ENCODE data around the gene CPA5. TPM values are rescaled to one million over a fixed set of nuclear protein-coding genes. Genes with fewer than 3 reads are reported as not detected.

CPA5 gene
- polyA plus RNA-seq, 3 donors: not detected

DNA sequence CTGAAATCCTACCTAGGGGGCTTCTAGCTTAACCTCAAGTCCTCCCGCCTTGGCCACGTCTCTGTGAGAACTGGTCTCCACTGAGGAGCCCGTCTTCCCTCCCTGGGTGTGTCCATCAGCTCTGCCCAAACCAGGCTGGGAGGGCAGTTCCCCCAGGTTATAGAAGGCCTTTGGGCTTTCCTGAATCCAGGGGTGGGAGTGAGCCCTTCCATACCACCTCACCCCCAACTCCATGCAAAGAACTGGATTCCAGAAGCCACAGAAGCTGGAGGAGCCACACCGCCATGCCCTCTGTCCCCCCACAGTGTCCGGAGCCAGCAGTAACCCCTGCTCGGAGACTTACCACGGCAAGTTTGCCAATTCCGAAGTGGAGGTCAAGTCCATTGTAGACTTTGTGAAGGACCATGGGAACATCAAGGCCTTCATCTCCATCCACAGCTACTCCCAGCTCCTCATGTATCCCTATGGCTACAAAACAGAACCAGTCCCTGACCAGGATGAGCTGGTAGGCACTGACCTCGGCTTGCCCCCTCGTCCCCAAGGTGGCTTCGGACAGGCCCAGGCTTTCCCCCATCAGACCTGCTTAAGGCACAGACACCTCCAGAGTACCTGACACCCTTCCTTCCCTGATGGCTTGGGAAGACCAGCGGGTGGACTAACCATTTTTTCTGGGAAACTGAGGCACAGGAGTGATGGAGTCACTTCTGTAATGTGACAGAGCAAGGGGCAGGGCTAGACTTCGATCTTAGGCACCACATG lies 40.4 kb downstream of the CPA5 start:
- no peaks in the 10 kb centered on the region for H3K79me2 ChIP-seq (ENCODE audit: insufficient read depth, low read length)
- TF ChIP-seq, protein P1, sequence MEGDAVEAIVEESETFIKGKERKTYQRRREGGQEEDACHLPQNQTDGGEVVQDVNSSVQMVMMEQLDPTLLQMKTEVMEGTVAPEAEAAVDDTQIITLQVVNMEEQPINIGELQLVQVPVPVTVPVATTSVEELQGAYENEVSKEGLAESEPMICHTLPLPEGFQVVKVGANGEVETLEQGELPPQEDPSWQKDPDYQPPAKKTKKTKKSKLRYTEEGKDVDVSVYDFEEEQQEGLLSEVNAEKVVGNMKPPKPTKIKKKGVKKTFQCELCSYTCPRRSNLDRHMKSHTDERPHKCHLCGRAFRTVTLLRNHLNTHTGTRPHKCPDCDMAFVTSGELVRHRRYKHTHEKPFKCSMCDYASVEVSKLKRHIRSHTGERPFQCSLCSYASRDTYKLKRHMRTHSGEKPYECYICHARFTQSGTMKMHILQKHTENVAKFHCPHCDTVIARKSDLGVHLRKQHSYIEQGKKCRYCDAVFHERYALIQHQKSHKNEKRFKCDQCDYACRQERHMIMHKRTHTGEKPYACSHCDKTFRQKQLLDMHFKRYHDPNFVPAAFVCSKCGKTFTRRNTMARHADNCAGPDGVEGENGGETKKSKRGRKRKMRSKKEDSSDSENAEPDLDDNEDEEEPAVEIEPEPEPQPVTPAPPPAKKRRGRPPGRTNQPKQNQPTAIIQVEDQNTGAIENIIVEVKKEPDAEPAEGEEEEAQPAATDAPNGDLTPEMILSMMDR (IDR thresholded peaks at IDR 0.05): no peak
- H3K4me3 ChIP-seq (replicated peaks in 1 of 3; ENCODE audit: low read depth in 2 of 3, low read length in 3 of 3): no peak overlapping the region
- H3K4me3 Mint-ChIP-seq: no peak overlapping the region
- intact Hi-C loops (cut with micrococcal nuclease): no loop called here
- peaks cover 0 to 2% of the 10 kb centered on the region in 2 donors for H3K36me3 Mint-ChIP-seq
- H3K4me1 ChIP-seq (ENCODE audit: control insufficient read depth in 1 of 2, insufficient read depth in 2 of 2, low read length in 2 of 2): peaks cover 13% of the 10 kb centered on the region in 2 donors
- 97% methylated on average over 8 of the region's 13 CpGs for WGBS (ENCODE audit: insufficient coverage)
- peaks cover 0 to 3% (median 2%) of the 10 kb centered on the region in 3 donors for H3K27me3 Mint-ChIP-seq (ENCODE audit: low read depth in 3 of 3)
- H3K27ac Mint-ChIP-seq: no peak overlapping the region
- no peak overlapping the region for H3K9ac ChIP-seq (ENCODE audit: insufficient read depth, low read length, poor library complexity, severe bottlenecking)
- H3K9me3 ChIP-seq (replicated peaks in 1 of 2; ENCODE audit: control insufficient read depth in 1 of 2, insufficient read depth in 1 of 2, low read length in 2 of 2): no peaks in the 10 kb centered on the region
- H3K27ac ChIP-seq (ENCODE audit: low read depth in 1 of 2, low read length in 2 of 2): no peak overlapping the region
- H3K27me3 ChIP-seq (ENCODE audit: control insufficient read depth in 2 of 2, insufficient read depth in 2 of 2, low read length in 2 of 2): no peaks in the 10 kb centered on the region
- H3K4me1 Mint-ChIP-seq: peaks cover 13% of the 10 kb centered on the region
- no peaks in the 10 kb centered on the region for H3K36me3 ChIP-seq (replicated peaks in 1 of 2; ENCODE audit: control insufficient read depth in 1 of 2, insufficient read depth in 2 of 2, low read length in 2 of 2)
- H4K20me1 ChIP-seq (ENCODE audit: insufficient read depth, low read length): no peaks in the 10 kb centered on the region
- peaks cover 0 to 9% (median 3%) of the 10 kb centered on the region in 7 donors for H3K9me3 Mint-ChIP-seq
- DNase-seq: no peak
- H2AFZ ChIP-seq (ENCODE audit: insufficient read depth, low read depth, low read length, poor library complexity, severe bottlenecking): peak overlapping the region; percentile 19
- no peak overlapping the region for H3K4me2 ChIP-seq (replicated peaks; ENCODE audit: extremely low read depth, low read length, poor library complexity, severe bottlenecking)

DNA sequence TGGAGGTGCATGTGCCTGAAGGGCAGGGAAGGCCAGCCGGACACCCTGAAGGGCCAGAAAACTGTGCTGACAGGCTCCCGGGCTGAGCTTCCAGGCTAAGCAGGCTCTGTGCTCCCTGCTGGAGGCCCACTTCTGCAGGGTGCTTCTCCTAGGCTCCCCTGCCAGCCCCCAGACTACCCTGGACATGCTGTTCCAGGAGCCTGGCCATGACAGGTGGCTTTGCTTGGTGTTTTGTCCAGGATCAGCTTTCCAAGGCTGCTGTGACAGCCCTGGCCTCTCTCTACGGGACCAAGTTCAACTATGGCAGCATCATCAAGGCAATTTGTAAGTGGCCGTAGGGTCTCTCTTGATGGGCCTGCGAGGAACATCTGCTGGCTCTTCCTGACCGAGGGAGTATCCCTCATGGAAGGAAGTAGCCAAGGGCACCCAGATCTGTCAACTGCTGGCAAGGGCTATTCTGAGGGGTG lies 41.0 kb downstream of the CPA5 start:
- H3K4me2 ChIP-seq (replicated peaks; ENCODE audit: extremely low read depth, low read length, poor library complexity, severe bottlenecking): no peak overlapping the region
- Mint-ChIP-seq H3K36me3 (peaks cover 0 to 2% of the 10 kb centered on the region in 2 donors), H3K9me3 (peaks cover 0 to 9% (median 3%) of the 10 kb centered on the region in 7 donors), H3K27me3 (ENCODE audit: low read depth in 3 of 3) (peaks cover 0 to 3% (median 2%) of the 10 kb centered on the region in 3 donors), H3K4me1 (peaks cover 13% of the 10 kb centered on the region), H3K4me3 (no peak overlapping the region), H3K27ac (peak overlapping the region in 1 of 7 donors; percentile 13)
- H3K27me3 ChIP-seq (ENCODE audit: control insufficient read depth in 2 of 2, insufficient read depth in 2 of 2, low read length in 2 of 2): no peaks in the 10 kb centered on the region
- no peak overlapping the region for H3K9ac ChIP-seq (ENCODE audit: insufficient read depth, low read length, poor library complexity, severe bottlenecking)
- intact Hi-C loops (cut with micrococcal nuclease): no loop called here
- peaks cover 13% of the 10 kb centered on the region in 2 donors for H3K4me1 ChIP-seq (ENCODE audit: control insufficient read depth in 1 of 2, insufficient read depth in 2 of 2, low read length in 2 of 2)
- no peak overlapping the region for H2AFZ ChIP-seq (ENCODE audit: insufficient read depth, low read depth, low read length, poor library complexity, severe bottlenecking)
- 99% methylated on average over 5 of the region's 6 CpGs for WGBS (ENCODE audit: insufficient coverage)
- no peak for DNase-seq
- H3K9me3 ChIP-seq (replicated peaks in 1 of 2; ENCODE audit: control insufficient read depth in 1 of 2, insufficient read depth in 1 of 2, low read length in 2 of 2): no peaks in the 10 kb centered on the region
- H3K36me3 ChIP-seq (replicated peaks in 1 of 2; ENCODE audit: control insufficient read depth in 1 of 2, insufficient read depth in 2 of 2, low read length in 2 of 2): no peaks in the 10 kb centered on the region
- no peaks in the 10 kb centered on the region for H4K20me1 ChIP-seq (ENCODE audit: insufficient read depth, low read length)
- no peaks in the 10 kb centered on the region for H3K79me2 ChIP-seq (ENCODE audit: insufficient read depth, low read length)
- no peak overlapping the region for H3K27ac ChIP-seq (ENCODE audit: low read depth in 1 of 2, low read length in 2 of 2)
- TF ChIP-seq, protein P1 (IDR thresholded peaks at IDR 0.05): no peak
- no peak overlapping the region for H3K4me3 ChIP-seq (replicated peaks in 1 of 3; ENCODE audit: low read depth in 2 of 3, low read length in 3 of 3)
